Ascending aorta (tissue), 2 donors: ENCODE data around the gene NRXN3. TPM values are rescaled to one million over a fixed set of nuclear protein-coding genes. Genes with fewer than 3 reads are reported as not detected.

Source experiments
- DNase-seq, 2 donors: peaks; one replicate each; pipeline ENCODE4 v3.0.0-alpha.2; 2019; ENCODE audit warnings: low spot score in 2 of 2
- H3K27ac ChIP-seq, 2 donors: fragments of 200-600 bp; sonication (generic); one replicate each; pipeline ENCODE4 v1.5.1; 2016 to 2017; ENCODE audit warnings: mild to moderate bottlenecking in 1 of 2
- H3K27me3 ChIP-seq: fragments of 200-600 bp; sonication (generic); one replicate; pipeline ENCODE4 v1.5.1; 2017
- H3K36me3 ChIP-seq, 2 donors: fragments of 200-600 bp; sonication (generic); one replicate each; pipeline ENCODE4 v1.5.1; 2016
- H3K4me1 ChIP-seq, 2 donors: fragments of 200-600 bp; sonication (generic); one replicate each; pipeline ENCODE4 v1.5.1; 2016 to 2017; ENCODE audit warnings: mild to moderate bottlenecking in 1 of 2
- H3K4me3 ChIP-seq, 2 donors: fragments of 200-600 bp; sonication (generic); one replicate each; pipeline ENCODE4 v1.5.1; 2016 to 2017; ENCODE audit warnings: mild to moderate bottlenecking in 1 of 2
- H3K9me3 ChIP-seq, 2 donors: fragments of 200-600 bp; sonication (generic); one replicate each; pipeline ENCODE4 v1.5.1; 2016
- intact Hi-C: fragments of 100-400 bp; cut with DNase I; formaldehyde crosslinking; loops from one replicate; pipeline ENCODE4 v1.15.1; 2023
- total RNA-seq: library from RNA; depleted of rRNA; stranded (reverse); fragments of >200 nt; gene quantifications from one replicate; pipeline ENCODE4 v1.1.0, GENCODE V29; 2016
- TF ChIP-seq, protein P1 (sequence below), 3 experiments: fragments of 200-600 bp in 2 of 3; fragments of 450-650 bp in 1 of 3; sonication (generic) in 2 of 3; IDR thresholded peaks; one replicate each; pipeline ENCODE4 v1.5.1; 2016 to 2019; ENCODE audit warnings: antibody characterized with exemption in 3 of 3, mild to moderate bottlenecking in 1 of 3, moderate library complexity in 1 of 3

NRXN3 gene
- total RNA-seq, 1 donor from 2014 or later: 21.0 TPM

DNA sequence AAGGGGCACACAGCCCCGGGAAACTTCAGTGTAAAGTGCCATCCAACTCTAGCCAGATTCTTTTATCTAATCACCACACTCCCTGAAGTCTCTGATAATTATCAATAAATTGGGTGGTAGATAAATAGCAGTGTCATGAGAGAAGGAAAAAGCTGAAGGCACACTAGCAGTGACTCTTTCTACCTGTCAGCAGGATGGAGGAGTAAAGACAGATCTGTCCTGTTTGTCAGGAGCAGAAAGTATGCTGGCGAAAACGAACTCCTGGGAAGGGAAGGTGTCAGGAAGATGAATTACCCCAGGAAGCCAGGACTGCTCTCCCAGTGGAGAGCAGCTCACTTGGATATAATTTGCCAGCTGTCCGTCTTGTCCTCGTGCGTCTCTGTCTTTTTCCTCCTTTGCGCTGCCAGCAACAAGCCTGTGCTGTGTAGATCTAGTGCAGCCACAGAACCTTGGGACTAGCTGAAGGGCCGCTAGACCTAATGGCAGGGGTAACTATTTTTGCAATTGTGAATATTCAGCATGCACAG lies 1059.3 kb downstream of the NRXN3 start:
- TF ChIP-seq, protein P1, sequence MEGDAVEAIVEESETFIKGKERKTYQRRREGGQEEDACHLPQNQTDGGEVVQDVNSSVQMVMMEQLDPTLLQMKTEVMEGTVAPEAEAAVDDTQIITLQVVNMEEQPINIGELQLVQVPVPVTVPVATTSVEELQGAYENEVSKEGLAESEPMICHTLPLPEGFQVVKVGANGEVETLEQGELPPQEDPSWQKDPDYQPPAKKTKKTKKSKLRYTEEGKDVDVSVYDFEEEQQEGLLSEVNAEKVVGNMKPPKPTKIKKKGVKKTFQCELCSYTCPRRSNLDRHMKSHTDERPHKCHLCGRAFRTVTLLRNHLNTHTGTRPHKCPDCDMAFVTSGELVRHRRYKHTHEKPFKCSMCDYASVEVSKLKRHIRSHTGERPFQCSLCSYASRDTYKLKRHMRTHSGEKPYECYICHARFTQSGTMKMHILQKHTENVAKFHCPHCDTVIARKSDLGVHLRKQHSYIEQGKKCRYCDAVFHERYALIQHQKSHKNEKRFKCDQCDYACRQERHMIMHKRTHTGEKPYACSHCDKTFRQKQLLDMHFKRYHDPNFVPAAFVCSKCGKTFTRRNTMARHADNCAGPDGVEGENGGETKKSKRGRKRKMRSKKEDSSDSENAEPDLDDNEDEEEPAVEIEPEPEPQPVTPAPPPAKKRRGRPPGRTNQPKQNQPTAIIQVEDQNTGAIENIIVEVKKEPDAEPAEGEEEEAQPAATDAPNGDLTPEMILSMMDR (IDR thresholded peaks at IDR 0.05): no peak
- Histone ChIP-seq H3K9me3 (no peaks in the 10 kb centered on the region), H3K36me3 (no peaks in the 10 kb centered on the region), H3K4me1 (no peaks in the 10 kb centered on the region), H3K27ac (no peak overlapping the region), H3K27me3 (no peaks in the 10 kb centered on the region), H3K4me3 (no peak overlapping the region)
- no peak for DNase-seq
- intact Hi-C loops: no loop called here

DNA sequence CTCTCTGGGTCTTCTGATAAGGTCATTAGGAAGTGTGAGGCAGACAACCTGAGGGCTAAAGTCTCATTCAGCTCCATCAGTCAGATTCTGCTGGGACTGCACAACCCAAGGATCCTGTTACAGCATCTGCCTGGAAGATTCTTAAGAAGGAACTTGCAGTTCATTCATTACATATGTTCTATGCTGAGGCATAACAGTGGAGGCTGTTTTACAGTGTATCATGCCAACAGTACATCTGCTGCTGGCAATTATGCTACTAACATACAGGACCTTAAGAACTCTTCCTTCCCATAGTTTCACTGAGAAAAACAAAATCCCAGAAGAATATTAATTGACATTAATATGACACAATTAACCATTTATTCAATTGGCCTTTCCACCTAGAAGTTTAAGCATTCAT lies 1072.5 kb downstream of the NRXN3 start:
- no peaks in the 10 kb centered on the region for H3K4me1 ChIP-seq
- no peak for DNase-seq
- H3K27me3 ChIP-seq: no peaks in the 10 kb centered on the region
- no peaks in the 10 kb centered on the region for H3K9me3 ChIP-seq
- H3K36me3 ChIP-seq: no peaks in the 10 kb centered on the region
- no peak overlapping the region for H3K27ac ChIP-seq
- H3K4me3 ChIP-seq: no peak overlapping the region
- TF ChIP-seq, protein P1 (IDR thresholded peaks at IDR 0.05): no peak
- intact Hi-C loops: no loop called here

DNA sequence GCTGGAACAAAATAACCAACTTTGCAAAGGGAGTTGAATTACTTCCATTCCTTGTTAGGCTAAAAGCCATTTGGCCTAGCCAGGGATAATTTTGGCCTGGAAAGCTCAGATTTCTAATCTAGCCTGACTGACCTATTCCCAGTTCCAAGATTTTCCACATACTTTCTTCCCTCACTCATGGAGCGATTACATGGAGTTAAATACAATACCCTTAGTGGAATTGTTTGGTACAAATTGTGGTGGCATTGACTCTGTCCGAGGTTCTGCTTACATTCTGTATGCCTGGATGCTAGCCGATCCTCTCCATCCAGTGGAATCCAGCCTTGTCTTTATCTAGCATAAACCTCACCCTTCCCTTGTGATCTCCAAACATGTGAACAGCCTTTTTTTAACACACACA lies 1076.0 kb downstream of the NRXN3 start:
- intact Hi-C loops: no loop called here
- H3K27me3 ChIP-seq: no peaks in the 10 kb centered on the region

DNA sequence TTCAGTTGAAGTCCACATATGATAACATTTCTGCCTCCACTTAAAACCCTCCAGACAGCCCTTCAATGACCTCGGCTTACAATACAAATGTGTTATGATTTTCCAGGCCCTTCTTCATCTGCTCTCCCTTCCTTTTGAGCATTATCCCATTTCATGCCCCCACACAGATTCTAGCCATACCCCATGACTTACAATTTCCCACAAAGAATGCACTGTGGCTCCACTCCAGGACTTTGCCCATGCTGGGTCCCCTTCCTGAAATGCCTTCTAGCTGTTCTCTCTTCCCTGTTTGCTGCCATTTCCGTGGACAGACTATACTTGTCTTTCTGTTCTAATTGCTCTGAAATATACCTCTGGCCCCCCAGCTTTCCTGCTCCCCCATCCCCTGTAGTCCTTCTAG lies 1078.0 kb downstream of the NRXN3 start:
- TF ChIP-seq, protein P1 (IDR thresholded peaks at IDR 0.05): no peak
- Histone ChIP-seq H3K27ac (no peak overlapping the region), H3K9me3 (no peaks in the 10 kb centered on the region), H3K4me1 (no peaks in the 10 kb centered on the region), H3K36me3 (no peaks in the 10 kb centered on the region), H3K4me3 (no peak overlapping the region), H3K27me3 (no peaks in the 10 kb centered on the region)
- intact Hi-C loops: no loop called here
- no peak for DNase-seq

More for the DNA sequence above, 1076.0 kb downstream of the NRXN3 start:
- TF ChIP-seq, protein P1 (IDR thresholded peaks at IDR 0.05): no peak
- DNase-seq: no peak
- Histone ChIP-seq H3K36me3 (no peaks in the 10 kb centered on the region), H3K4me3 (no peak overlapping the region), H3K27ac (no peak overlapping the region), H3K4me1 (no peaks in the 10 kb centered on the region), H3K9me3 (no peaks in the 10 kb centered on the region)

DNA sequence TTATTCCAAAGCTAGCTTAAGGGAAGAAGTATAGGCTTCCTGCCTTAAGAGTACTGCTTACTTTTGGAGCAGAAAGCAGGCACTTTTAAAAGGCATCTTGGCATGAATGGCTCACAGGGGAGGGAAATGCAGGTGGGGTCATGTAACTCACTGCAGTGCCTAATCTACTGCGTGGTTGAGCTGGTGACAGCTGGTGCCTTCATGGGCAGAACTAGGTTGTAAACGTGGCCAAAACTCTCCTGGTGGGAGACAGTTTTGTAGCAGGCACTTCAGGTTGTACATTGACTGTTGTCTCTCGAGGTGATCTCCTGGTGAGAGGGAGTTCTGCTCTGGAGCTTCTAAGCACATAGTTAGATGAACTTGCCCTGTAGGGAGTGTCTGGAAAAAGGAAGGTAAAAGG lies 1078.6 kb downstream of the NRXN3 start:
- Histone ChIP-seq H3K36me3 (no peaks in the 10 kb centered on the region), H3K4me1 (no peaks in the 10 kb centered on the region), H3K4me3 (no peak overlapping the region), H3K9me3 (no peaks in the 10 kb centered on the region), H3K27me3 (no peaks in the 10 kb centered on the region), H3K27ac (no peak overlapping the region)
- DNase-seq: no peak
- intact Hi-C loops: no loop called here
- TF ChIP-seq, protein P1 (IDR thresholded peaks at IDR 0.05): no peak

DNA sequence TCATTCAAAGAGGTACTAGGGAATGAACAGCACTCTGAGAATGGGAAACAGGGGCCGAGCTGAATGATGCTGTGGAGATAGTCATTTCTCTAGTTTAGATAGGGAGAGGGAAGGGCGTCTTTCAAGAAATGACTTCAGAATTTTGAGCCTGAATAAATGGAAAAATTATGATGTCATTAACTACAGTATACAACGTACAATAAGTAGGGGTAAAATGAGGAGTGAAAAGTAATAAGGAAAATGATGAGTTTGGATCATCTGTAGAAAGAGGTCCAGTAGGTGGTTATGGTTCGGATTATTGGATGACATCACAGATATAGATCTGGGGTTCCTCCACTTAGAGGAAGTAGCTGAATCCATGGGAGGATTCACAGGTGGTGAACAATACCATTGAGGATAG lies 1081.1 kb downstream of the NRXN3 start:
- H3K4me1 ChIP-seq: no peaks in the 10 kb centered on the region
- H3K4me3 ChIP-seq: no peak overlapping the region
- intact Hi-C loops: no loop called here
- H3K36me3 ChIP-seq: no peaks in the 10 kb centered on the region
- no peaks in the 10 kb centered on the region for H3K9me3 ChIP-seq
- no peak overlapping the region for H3K27ac ChIP-seq
- H3K27me3 ChIP-seq: no peaks in the 10 kb centered on the region
- TF ChIP-seq, protein P1 (IDR thresholded peaks at IDR 0.05): no peak
- DNase-seq: no peak
